Progenitor cell of endocrine pancreas (in vitro differentiated cells): ENCODE data around the gene CALR3. TPM values are rescaled to one million over a fixed set of nuclear protein-coding genes. Genes with fewer than 3 reads are reported as not detected.
A peak's percentile ranks its signal among the peaks of the same experiment; 100 is the strongest.

Experiments used
- DNase-seq: peaks from one replicate; pipeline ENCODE4 v3.0.0; 2021; ENCODE audit warnings: low spot score; ENCODE audit not compliant: unreplicated experiment
- H3K27ac Mint-ChIP-seq: 2 replicates; pipeline ENCODE4 v1.8.0; 2021; ENCODE audit warnings: mild to moderate bottlenecking, moderate library complexity, mixed read lengths
- H3K27me3 Mint-ChIP-seq: 2 replicates; pipeline ENCODE4 v1.8.0; 2021; ENCODE audit warnings: mixed read lengths
- H3K36me3 Mint-ChIP-seq: 2 replicates; pipeline ENCODE4 v1.8.0; 2022; ENCODE audit warnings: mixed read lengths; ENCODE audit not compliant: insufficient read depth
- H3K4me1 Mint-ChIP-seq: 2 replicates; pipeline ENCODE4 v1.8.0; 2021; ENCODE audit warnings: low read depth, mixed read lengths
- H3K4me3 Mint-ChIP-seq: 2 replicates; pipeline ENCODE4 v1.8.0; 2021; ENCODE audit warnings: low read depth, mild to moderate bottlenecking, moderate library complexity, mixed read lengths
- H3K9me3 Mint-ChIP-seq: 2 replicates; pipeline ENCODE4 v1.8.0; 2021; ENCODE audit warnings: low read depth, mixed read lengths
- total RNA-seq: library from RNA; stranded (reverse); gene quantifications from 2 replicates; pipeline ENCODE4 v1.2.1, GENCODE V29; 2021
- TF ChIP-seq, protein P1 (sequence below): fragments of 200-600 bp; sonication (generic); IDR thresholded peaks from one replicate; pipeline ENCODE4 v1.5.0; 2021; ENCODE audit warnings: antibody characterized with exemption, mild to moderate bottlenecking; ENCODE audit not compliant: unreplicated experiment

CALR3 gene
- total RNA-seq, 1 donor from 2014 or later = not detected

DNA sequence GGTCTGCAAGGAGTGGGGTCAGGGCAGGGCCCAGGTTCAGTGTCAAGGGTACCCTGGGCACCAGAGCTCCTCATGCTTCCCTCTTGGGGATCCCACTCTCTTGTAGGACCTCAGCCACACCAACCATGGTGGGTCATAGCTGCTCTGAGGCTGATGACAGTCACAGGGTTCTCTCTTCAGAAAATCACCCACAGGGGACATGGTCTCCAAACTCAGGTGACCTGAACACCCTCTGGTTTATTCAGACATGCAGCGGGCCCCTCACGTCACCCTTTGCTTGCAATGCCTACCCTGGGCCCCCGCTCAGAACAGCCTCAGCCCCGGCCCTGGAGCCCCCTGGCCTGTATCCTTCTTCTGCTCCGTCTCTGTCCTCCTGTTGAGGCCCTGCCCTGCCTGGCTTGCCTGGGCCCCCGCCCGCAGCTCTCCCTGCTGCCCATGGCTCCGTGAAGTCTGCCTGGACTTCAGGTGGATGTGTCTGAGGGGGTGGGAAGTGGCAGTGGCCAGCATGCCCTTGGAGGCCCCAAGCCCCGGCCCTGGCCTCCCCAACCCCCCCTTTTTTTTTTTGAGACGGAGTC lies 25.8 kb upstream of the CALR3 start:
- H3K27ac Mint-ChIP-seq = no peak overlapping the region
- no peaks in the 10 kb centered on the region for H3K9me3 Mint-ChIP-seq
- TF ChIP-seq, protein P1, sequence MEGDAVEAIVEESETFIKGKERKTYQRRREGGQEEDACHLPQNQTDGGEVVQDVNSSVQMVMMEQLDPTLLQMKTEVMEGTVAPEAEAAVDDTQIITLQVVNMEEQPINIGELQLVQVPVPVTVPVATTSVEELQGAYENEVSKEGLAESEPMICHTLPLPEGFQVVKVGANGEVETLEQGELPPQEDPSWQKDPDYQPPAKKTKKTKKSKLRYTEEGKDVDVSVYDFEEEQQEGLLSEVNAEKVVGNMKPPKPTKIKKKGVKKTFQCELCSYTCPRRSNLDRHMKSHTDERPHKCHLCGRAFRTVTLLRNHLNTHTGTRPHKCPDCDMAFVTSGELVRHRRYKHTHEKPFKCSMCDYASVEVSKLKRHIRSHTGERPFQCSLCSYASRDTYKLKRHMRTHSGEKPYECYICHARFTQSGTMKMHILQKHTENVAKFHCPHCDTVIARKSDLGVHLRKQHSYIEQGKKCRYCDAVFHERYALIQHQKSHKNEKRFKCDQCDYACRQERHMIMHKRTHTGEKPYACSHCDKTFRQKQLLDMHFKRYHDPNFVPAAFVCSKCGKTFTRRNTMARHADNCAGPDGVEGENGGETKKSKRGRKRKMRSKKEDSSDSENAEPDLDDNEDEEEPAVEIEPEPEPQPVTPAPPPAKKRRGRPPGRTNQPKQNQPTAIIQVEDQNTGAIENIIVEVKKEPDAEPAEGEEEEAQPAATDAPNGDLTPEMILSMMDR = no peak
- no peaks in the 10 kb centered on the region for H3K27me3 Mint-ChIP-seq
- no peak for DNase-seq
- H3K4me3 Mint-ChIP-seq = no peak overlapping the region
- H3K4me1 Mint-ChIP-seq = no peaks in the 10 kb centered on the region
- H3K36me3 Mint-ChIP-seq = peaks cover 17% of the 10 kb centered on the region

- no peak overlapping the region for H3K4me3 Mint-ChIP-seq
- H3K27me3 Mint-ChIP-seq = no peaks in the 10 kb centered on the region
- no peaks in the 10 kb centered on the region for H3K9me3 Mint-ChIP-seq
- no peak for DNase-seq
- no peak overlapping the region for H3K27ac Mint-ChIP-seq
- H3K4me1 Mint-ChIP-seq = no peaks in the 10 kb centered on the region
- peaks cover 17% of the 10 kb centered on the region for H3K36me3 Mint-ChIP-seq
- TF ChIP-seq, protein P1 = no peak
These were observed 25.1 kb upstream of the CALR3 start for GRCh38 chr19:16520986-16521624.

DNA sequence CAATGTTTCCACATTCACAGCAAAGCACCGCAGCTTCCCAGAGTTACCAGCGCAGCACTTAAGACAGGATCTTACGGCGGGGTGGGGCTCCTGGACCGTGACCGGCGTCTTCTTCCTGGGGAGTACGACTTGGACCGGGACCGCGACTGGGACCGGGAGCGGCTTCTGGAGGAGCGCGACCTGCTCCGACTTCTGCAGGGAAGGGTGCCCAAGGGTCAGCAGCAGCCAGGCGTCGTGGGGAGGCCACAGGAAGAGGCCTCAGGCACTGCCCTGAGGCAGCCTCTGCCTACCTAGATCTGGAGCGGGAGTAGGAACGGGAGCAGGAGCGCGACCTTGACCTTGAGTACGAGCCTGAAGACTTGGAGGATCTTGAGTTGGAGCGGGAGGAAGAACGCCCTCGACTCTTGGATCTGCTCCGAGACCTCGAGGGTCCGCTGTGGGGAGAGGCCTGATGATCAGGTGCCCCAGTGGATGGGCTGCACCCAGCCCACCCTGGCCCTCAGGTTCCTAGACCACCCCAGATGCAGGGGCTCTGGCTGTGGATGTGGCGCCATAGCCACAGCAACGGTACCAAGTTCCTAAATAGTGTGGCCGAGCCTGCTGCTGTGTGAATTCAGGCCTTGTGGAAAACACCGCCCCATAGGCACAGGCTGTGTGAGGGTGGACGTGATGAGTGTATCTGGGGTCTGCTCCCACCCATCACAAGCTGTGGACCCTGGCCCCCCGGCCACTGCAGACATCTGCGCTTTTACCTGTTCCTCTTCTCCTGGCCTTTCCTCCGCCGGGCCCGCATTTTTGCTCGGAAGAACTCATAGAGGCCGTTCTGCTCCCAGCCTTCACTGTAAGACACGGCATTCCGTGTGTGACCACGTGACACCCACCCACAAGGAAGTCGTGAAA lies 24.4 kb upstream of the CALR3 start:
- no peak for DNase-seq
- peaks cover 16% of the 10 kb centered on the region for H3K36me3 Mint-ChIP-seq
- TF ChIP-seq, protein P1 = no peak

DNA sequence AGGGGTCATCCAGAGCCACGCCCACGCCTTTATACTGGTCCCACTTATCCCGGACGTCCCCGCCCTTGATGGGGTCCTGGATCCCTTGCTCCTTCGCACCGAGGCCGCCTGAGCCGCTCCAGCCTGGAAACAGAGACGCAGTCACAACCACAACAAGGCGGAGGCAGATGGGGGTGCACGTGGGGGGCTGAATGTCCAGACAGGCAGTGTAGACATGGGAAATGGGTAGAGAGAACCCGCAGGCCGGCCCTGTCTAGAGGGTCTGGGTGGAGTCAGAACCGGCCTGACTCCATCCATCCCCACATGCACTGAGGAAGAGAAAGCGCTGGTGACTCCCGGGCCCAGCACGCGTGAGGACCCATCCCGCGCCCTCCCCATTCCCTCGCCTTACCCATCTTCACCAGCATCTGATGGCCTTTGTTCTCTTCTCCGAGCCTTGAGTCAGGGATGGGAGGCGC lies 23.3 kb upstream of the CALR3 start:
- Mint-ChIP-seq H3K27ac (peak overlapping the region; percentile 33), H3K27me3 (no peaks in the 10 kb centered on the region), H3K4me3 (no peak overlapping the region), H3K9me3 (no peaks in the 10 kb centered on the region), H3K4me1 (no peaks in the 10 kb centered on the region), H3K36me3 (peaks cover 16% of the 10 kb centered on the region)
- no peak for DNase-seq
- TF ChIP-seq, protein P1 = no peak

More for the DNA sequence above, 24.4 kb upstream of the CALR3 start:
- Mint-ChIP-seq H3K27ac (no peak overlapping the region), H3K27me3 (no peaks in the 10 kb centered on the region), H3K9me3 (no peaks in the 10 kb centered on the region), H3K4me1 (no peaks in the 10 kb centered on the region), H3K4me3 (no peak overlapping the region)
